22Rv1 (cell line): Measurements from ENCODE around the gene GOLGA8T.
"Not testable (repeated sequence)": the region's sequence is repeated elsewhere in the genome, so short reads cannot be mapped to it uniquely, and the experiment has no call there.

Source experiments
- H3K27ac ChIP-seq: fragments of 450-650 bp; 2 replicates; pipeline ENCODE4 v1.5.1; 2017

GOLGA8T gene

DNA sequence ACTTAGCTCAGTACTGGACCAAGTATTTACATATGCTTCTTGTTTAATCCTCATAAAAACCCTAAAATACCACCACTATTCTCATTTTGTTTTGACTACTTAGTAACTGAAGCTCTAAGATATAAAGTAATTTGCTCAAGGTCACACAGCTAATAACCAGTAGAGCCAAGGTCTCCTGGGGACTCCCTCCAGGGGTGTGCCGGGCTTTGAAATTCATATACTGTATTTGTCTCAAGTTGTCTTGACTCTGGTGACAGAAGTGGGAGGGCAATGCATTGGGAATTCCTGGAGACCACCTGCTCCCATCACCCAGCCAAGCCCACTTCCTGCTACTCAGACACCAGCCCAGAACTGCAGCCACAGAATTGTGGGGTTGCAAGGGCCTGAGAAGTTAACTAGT lies 54.9 kb downstream of the GOLGA8T start:
- not testable (repeated sequence) for H3K27ac ChIP-seq

DNA sequence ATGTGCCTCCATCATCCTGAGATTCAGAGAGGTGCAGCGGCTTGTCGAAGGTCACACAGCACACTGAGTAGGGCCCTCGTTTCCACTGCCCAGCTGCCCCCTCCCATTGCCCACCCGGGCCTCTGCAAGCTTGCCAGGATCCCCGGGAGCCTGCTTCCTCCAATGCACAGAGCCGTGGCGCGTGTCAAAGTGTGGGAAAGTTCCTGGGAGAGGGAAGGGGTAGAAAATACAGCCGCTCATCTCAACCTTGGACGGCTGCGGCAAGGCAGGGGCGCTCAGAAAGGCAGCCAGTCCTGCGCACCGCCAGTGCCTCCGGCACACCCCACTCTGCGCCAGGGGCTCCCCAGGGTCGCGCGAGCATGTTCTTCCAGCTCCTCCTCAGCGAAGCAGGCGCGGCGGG lies 56.3 kb downstream of the GOLGA8T start:
- H3K27ac ChIP-seq = not testable (repeated sequence)

DNA sequence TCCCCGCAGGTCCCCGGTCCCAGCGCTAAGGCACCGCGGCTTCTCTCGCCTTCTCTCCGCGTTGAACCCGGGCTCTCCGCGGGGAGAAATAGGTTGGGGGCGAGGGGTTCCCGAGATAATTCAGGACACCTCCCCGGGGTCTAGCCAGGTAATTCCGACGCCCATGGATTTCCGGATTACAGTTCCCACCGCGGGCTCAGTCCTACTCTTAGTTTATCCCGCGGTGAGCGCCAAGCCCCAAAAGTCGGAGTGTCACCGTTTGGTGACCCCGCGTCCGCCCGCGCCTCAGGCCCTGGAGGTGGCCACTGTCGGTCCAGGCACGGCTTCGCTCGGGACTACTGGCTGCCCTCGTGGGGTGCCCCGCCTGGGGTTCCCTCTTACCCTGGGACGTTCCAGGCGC lies 56.8 kb downstream of the GOLGA8T start:
- not testable (repeated sequence) for H3K27ac ChIP-seq

DNA sequence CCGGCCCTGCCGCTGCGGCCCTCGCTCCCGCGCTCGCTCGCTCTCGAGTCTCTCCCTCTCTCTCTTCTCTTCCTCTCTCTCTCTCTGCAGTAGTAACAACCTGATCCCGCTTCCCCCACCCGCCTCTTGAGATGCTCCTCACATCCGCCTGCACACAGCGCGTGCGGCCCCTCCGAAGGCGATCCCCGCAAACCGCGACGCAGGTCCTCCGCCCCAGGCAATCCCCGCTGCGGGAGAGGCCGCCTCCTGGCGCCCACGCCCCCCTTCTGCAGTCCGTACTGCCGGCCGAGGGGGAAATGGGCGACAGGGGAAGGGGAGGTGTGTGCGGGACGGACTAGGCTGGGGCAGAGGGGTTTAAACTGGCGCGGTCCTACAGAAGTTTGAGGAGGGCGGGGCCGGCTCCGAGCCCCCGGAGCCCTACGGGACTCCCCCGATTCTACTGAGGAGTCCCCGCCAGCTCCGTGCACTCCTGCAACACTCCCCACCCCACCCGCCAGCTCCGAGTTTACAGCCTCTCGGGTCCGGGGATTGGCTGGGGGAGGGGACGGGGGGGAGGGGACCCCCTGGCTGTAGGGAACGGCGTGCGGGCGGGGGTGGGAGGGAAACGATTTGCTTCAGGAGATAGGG lies 57.4 kb downstream of the GOLGA8T start:
- not testable (repeated sequence) for H3K27ac ChIP-seq

DNA sequence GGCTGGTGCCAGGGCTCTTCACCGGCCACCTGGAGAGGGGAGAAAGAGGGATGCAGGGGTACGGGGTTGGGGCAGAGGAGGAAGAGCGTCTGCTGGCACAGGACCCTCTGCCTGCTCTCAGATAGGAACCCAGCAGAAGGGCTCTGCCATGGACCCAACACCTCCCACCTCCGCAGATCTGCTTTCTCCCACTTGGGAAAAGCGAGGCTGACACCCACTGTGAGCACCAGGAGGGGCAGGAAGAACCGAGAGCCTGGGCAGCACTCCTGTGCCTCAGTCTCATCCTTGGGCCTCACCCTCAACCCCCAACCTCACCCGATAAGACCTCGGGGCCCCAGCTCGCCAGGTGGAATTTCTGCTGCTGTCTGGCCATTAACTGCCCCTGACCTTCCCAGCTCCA lies 58.0 kb downstream of the GOLGA8T start:
- H3K27ac ChIP-seq = not testable (repeated sequence)
